H9 (cell line): ENCODE measurements around the gene TRUB2. TPM values are rescaled to one million over a fixed set of nuclear protein-coding genes. Genes with fewer than 3 reads are reported as not detected.

ENCODE experiments used
- DNase-seq: peaks from one replicate; pipeline ENCODE4 v3.0.0-alpha.2; 2017
- H2AFZ ChIP-seq: one replicate; pipeline ENCODE4 v1.6.1; 2013; ENCODE audit warnings: mild to moderate bottlenecking, low read length, control low read depth, moderate library complexity
- H2AK5ac ChIP-seq: 2 replicates; pipeline ENCODE4 v1.6.1; 2013; ENCODE audit warnings: low read length, control low read depth, mixed read lengths; ENCODE audit not compliant: insufficient read length
- H2BK120ac ChIP-seq: one replicate; pipeline ENCODE4 v1.6.1; 2013; ENCODE audit warnings: low read depth, mild to moderate bottlenecking, low read length, control low read depth, inconsistent platforms; ENCODE audit not compliant: poor library complexity, severe bottlenecking
- H2BK12ac ChIP-seq: 2 replicates; pipeline ENCODE4 v1.6.1; 2013; ENCODE audit warnings: low read length, control low read depth, mixed read lengths, low read depth; ENCODE audit not compliant: insufficient read length
- H2BK15ac ChIP-seq: 2 replicates; pipeline ENCODE4 v1.6.1; 2013; ENCODE audit warnings: low read depth, low read length, control low read depth
- H2BK20ac ChIP-seq: one replicate; pipeline ENCODE4 v1.6.1; 2013; ENCODE audit warnings: low read depth, mild to moderate bottlenecking, low read length, control low read depth, inconsistent platforms; ENCODE audit not compliant: poor library complexity, severe bottlenecking
- H2BK5ac ChIP-seq: 2 replicates; pipeline ENCODE4 v1.6.1; 2013; ENCODE audit warnings: low read length, control low read depth, mixed read lengths; ENCODE audit not compliant: insufficient read length
- H3K14ac ChIP-seq: 2 replicates; pipeline ENCODE4 v1.6.1; 2013; ENCODE audit warnings: low read length, control low read depth; ENCODE audit not compliant: insufficient read depth
- H3K18ac ChIP-seq: 2 replicates; pipeline ENCODE4 v1.6.1; 2013; ENCODE audit warnings: low read depth, mild to moderate bottlenecking, mixed read lengths, low read length, control low read depth; ENCODE audit not compliant: insufficient read length
- H3K23ac ChIP-seq: 2 replicates; pipeline ENCODE4 v1.6.1; 2013; ENCODE audit warnings: low read length, control low read depth, mixed read lengths, low read depth; ENCODE audit not compliant: insufficient read length
- H3K23me2 ChIP-seq: 2 replicates; pipeline ENCODE4 v1.6.1; 2013; ENCODE audit warnings: low read depth, mild to moderate bottlenecking, mixed read lengths, low read length, control low read depth; ENCODE audit not compliant: insufficient read length, poor library complexity, severe bottlenecking
- H3K27ac ChIP-seq: 2 replicates; pipeline ENCODE4 v1.5.1; 2013; ENCODE audit warnings: low read length, control low read depth, mixed read lengths, low read depth; ENCODE audit not compliant: insufficient read length
- H3K27me3 ChIP-seq: 2 replicates; pipeline ENCODE4 v1.6.1; 2013; ENCODE audit warnings: low read length, control low read depth, inconsistent platforms; ENCODE audit not compliant: insufficient read depth
- H3K4ac ChIP-seq: 2 replicates; pipeline ENCODE4 v1.6.1; 2013; ENCODE audit warnings: low read depth, mild to moderate bottlenecking, control low read depth, inconsistent platforms, low read length, moderate library complexity
- H3K4me1 ChIP-seq: 2 replicates; pipeline ENCODE4 v1.6.1; 2013; ENCODE audit warnings: low read length, control low read depth, inconsistent platforms; ENCODE audit not compliant: insufficient read depth
- H3K4me2 ChIP-seq: 2 replicates; pipeline ENCODE4 v1.6.1; 2013; ENCODE audit warnings: low read length, control low read depth, mixed read lengths; ENCODE audit not compliant: insufficient read length, insufficient read depth
- H3K56ac ChIP-seq: 2 replicates; pipeline ENCODE4 v1.6.1; 2013; ENCODE audit warnings: low read depth, mild to moderate bottlenecking, mixed read lengths, low read length, control low read depth; ENCODE audit not compliant: insufficient read length
- H3K79me1 ChIP-seq: 2 replicates; pipeline ENCODE4 v1.6.1; 2013; ENCODE audit warnings: low read depth, mild to moderate bottlenecking, moderate library complexity, low read length, control low read depth, inconsistent platforms; ENCODE audit not compliant: insufficient read depth, poor library complexity, severe bottlenecking
- H3K79me2 ChIP-seq: 2 replicates; pipeline ENCODE4 v1.6.1; 2013; ENCODE audit warnings: low read length, control low read depth, inconsistent platforms; ENCODE audit not compliant: insufficient read depth
- H3K9ac ChIP-seq: 2 replicates; pipeline ENCODE4 v1.6.1; 2013; ENCODE audit warnings: low read length, control low read depth, mixed read lengths; ENCODE audit not compliant: insufficient read length; ENCODE audit errors: extremely low read depth
- H3K9me3 ChIP-seq: one replicate; pipeline ENCODE4 v1.6.1; 2013; ENCODE audit warnings: low read depth, low read length, inconsistent platforms; ENCODE audit not compliant: control insufficient read depth
- H3T11ph ChIP-seq: one replicate; pipeline ENCODE4 v1.6.1; 2013; ENCODE audit warnings: mild to moderate bottlenecking, low read length, control low read depth, inconsistent platforms
- H4K20me1 ChIP-seq: one replicate; pipeline ENCODE4 v1.6.1; 2013; ENCODE audit not compliant: control insufficient read depth, insufficient read length, insufficient read depth
- H4K5ac ChIP-seq: 2 replicates; pipeline ENCODE4 v1.6.1; 2013; ENCODE audit warnings: low read depth, mild to moderate bottlenecking, mixed read lengths, low read length, control low read depth; ENCODE audit not compliant: insufficient read length
- H4K8ac ChIP-seq: replicated peaks from 2 replicates; pipeline ENCODE4 v1.6.1; 2013; ENCODE audit warnings: low read length, control low read depth, mixed read lengths, low read depth; ENCODE audit not compliant: insufficient read length
- H4K91ac ChIP-seq: 2 replicates; pipeline ENCODE4 v1.6.1; 2013; ENCODE audit warnings: low read depth, mild to moderate bottlenecking, moderate library complexity, mixed read lengths, low read length, control low read depth; ENCODE audit not compliant: insufficient read length
- H3K27ac Mint-ChIP-seq, 3 experiments: 2 replicates in 2 of 3; 3 replicates in 1 of 3; pipeline ENCODE4 v1.8.0; 2020 to 2021; ENCODE audit warnings: mixed read lengths in 3 of 3, mild to moderate bottlenecking in 1 of 3, moderate library complexity in 1 of 3
- H3K27me3 Mint-ChIP-seq: 2 replicates; pipeline ENCODE4 v1.8.0; 2021; ENCODE audit warnings: low read depth, mild to moderate bottlenecking, moderate library complexity, mixed read lengths
- H3K36me3 Mint-ChIP-seq, 3 experiments: 2 replicates in 2 of 3; 3 replicates in 1 of 3; pipeline ENCODE4 v1.8.0; 2020 to 2021; ENCODE audit warnings: low read depth in 3 of 3, mixed read lengths in 3 of 3; ENCODE audit not compliant: insufficient read depth in 1 of 3
- H3K4me1 Mint-ChIP-seq, 2 experiments: 2 replicates each; pipeline ENCODE4 v1.8.0; 2020; ENCODE audit warnings: mixed read lengths in 2 of 2
- H3K4me3 Mint-ChIP-seq, 2 experiments: 2 replicates in 1 of 2; 3 replicates in 1 of 2; pipeline ENCODE4 v1.8.0; 2020 to 2021; ENCODE audit warnings: mild to moderate bottlenecking in 2 of 2, mixed read lengths in 2 of 2, moderate library complexity in 1 of 2
- H3K9me3 Mint-ChIP-seq, 2 experiments: 2 replicates in 1 of 2; 3 replicates in 1 of 2; pipeline ENCODE4 v1.8.0; 2020; ENCODE audit warnings: mild to moderate bottlenecking in 2 of 2, mixed read lengths in 2 of 2, moderate library complexity in 1 of 2
- CTCF ChIP-seq: fragments of 200-600 bp; sonication (generic); conservative IDR thresholded peaks from 3 replicates; pipeline ENCODE4 v1.8.0; 2021; ENCODE audit warnings: antibody characterized with exemption, mild to moderate bottlenecking
- WGBS: extraction: QIAGEN DNeasy Blood & Tissue Kit; methylation state at CpG from one replicate; pipeline ENCODE4 v1.1.7; 2013; ENCODE audit warnings: missing lambda C conversion rate, low lambda C conversion rate, mixed read lengths; ENCODE audit not compliant: insufficient read length; ENCODE audit errors: extremely low coverage; 5-methylcytosine and 5-hydroxymethylcytosine counted together
- total RNA-seq: library from RNA; stranded (reverse); gene quantifications from 2 replicates; pipeline ENCODE4 v1.2.1, GENCODE V29; 2021

The TRUB2 gene
- total RNA-seq, 1 experiment from 2014 or later = 38.3 TPM

GRCh38 chr9:128323212-128323730, 1.0 kb upstream of the TRUB2 start:
- Mint-ChIP-seq H3K36me3 (peaks cover 0 to 26% (median 12%) of the 10 kb centered on the region in 3 experiments; a peak in 6 of 7 replicates), H3K27me3 (no peaks in the 10 kb centered on the region), H3K4me3 (peak overlapping the region; percentile 98 to 99), H3K9me3 (no peaks in the 10 kb centered on the region; a peak in 1 of 5 replicates), H3K27ac (peak overlapping the region in 1 of 3 experiments; percentile 75; a peak in 1 of 7 replicates), H3K4me1 (peaks cover 6 to 12% of the 10 kb centered on the region in 2 experiments)
- Histone ChIP-seq H2BK120ac (no peak overlapping the region), H2BK20ac (no peak overlapping the region), H3K27me3 (no peaks in the 10 kb centered on the region), H4K8ac (no peak overlapping the region), H3K23ac (no peak overlapping the region), H3K23me2 (peaks cover 7% of the 10 kb centered on the region), H3K4ac (no peak overlapping the region), H4K20me1 (no peaks in the 10 kb centered on the region), H3K14ac (no peak overlapping the region), H3K4me2 (peak overlapping the region; percentile 47), H2BK5ac (no peak overlapping the region), H3K56ac (no peak overlapping the region), H3K4me1 (no peaks in the 10 kb centered on the region), H3T11ph (no peak overlapping the region), H3K9me3 (no peaks in the 10 kb centered on the region), H3K79me2 (peaks cover 2% of the 10 kb centered on the region; the same call in 1 of the 2 replicates), H4K91ac (no peak overlapping the region), H3K79me1 (peaks cover 3% of the 10 kb centered on the region), H4K5ac (no peak overlapping the region), H2BK12ac (no peak overlapping the region), H2BK15ac (no peak overlapping the region), H3K27ac (no peak overlapping the region), H2AK5ac (no peak overlapping the region), H3K18ac (no peak overlapping the region), H2AFZ (no peak overlapping the region), H3K9ac (peak overlapping the region; percentile 90)
- TF ChIP-seq CTCF = no peak
- no CpG with 5 or more reads among the region's 16 CpGs for WGBS
- DNase-seq = no peak
